DOHH2 (cell line): ENCODE data around the gene RASIP1.

Experiments
- H3F3A ChIP-seq: fragments of 200-600 bp; sonication (generic), shearing (Covaris generic); 2 replicates; pipeline ENCODE4 v1.6.0; 2016; ENCODE audit warnings: antibody characterized with exemption, mild to moderate bottlenecking; ENCODE audit not compliant: control insufficient read depth, insufficient read depth
- H3K27ac ChIP-seq: fragments of 200-600 bp; sonication (generic); 2 replicates; pipeline ENCODE4 v1.5.1; 2014; ENCODE audit warnings: low read depth, mild to moderate bottlenecking, low read length, moderate library complexity
- H3K27me3 ChIP-seq: fragments of 200-600 bp; sonication (generic); 2 replicates; pipeline ENCODE4 v1.6.1; 2014; ENCODE audit warnings: mild to moderate bottlenecking, low read length, mixed read lengths; ENCODE audit not compliant: control insufficient read depth
- H3K36me3 ChIP-seq: fragments of 200-600 bp; sonication (generic); 2 replicates; pipeline ENCODE4 v1.6.1; 2014; ENCODE audit warnings: mild to moderate bottlenecking, low read length, moderate library complexity, mixed read lengths; ENCODE audit not compliant: control insufficient read depth
- H3K4me1 ChIP-seq: fragments of 200-600 bp; sonication (generic); 2 replicates; pipeline ENCODE4 v1.6.1; 2014; ENCODE audit warnings: mild to moderate bottlenecking, low read length, mixed read lengths; ENCODE audit not compliant: control insufficient read depth
- H3K4me2 ChIP-seq: fragments of 200-600 bp; sonication (generic); 2 replicates; pipeline ENCODE4 v1.6.0; 2014; ENCODE audit warnings: mild to moderate bottlenecking, low read length, moderate library complexity
- H3K4me3 ChIP-seq: fragments of 200-600 bp; sonication (generic); 2 replicates; pipeline ENCODE4 v1.5.1; 2014; ENCODE audit warnings: mild to moderate bottlenecking, low read length, mixed read lengths
- H3K79me2 ChIP-seq: fragments of 200-600 bp; sonication (generic); 2 replicates; pipeline ENCODE4 v1.6.1; 2014; ENCODE audit warnings: mild to moderate bottlenecking, low read length, mixed read lengths; ENCODE audit not compliant: control insufficient read depth
- H3K9me2 ChIP-seq: fragments of 200-600 bp; sonication (generic); replicated peaks from 2 replicates; pipeline ENCODE4 v1.6.1; 2014; ENCODE audit warnings: mild to moderate bottlenecking, low read length, mixed read lengths; ENCODE audit not compliant: control insufficient read depth
- H3K9me3 ChIP-seq: fragments of 200-600 bp; sonication (generic); 2 replicates; pipeline ENCODE4 v1.6.1; 2014; ENCODE audit warnings: antibody characterized with exemption, low read length, mixed read lengths; ENCODE audit not compliant: control insufficient read depth, insufficient read depth
- H4K20me1 ChIP-seq: fragments of 200-600 bp; sonication (generic); 2 replicates; pipeline ENCODE4 v1.6.0; 2014; ENCODE audit warnings: low read depth, mild to moderate bottlenecking, antibody characterized with exemption, low read length, moderate library complexity; ENCODE audit not compliant: control insufficient read depth, insufficient read depth
- EZH2phosphoT487 ChIP-seq: fragments of 200-600 bp; sonication (generic); IDR thresholded peaks from 2 replicates; pipeline ENCODE4 v1.6.1; 2017; ENCODE audit warnings: borderline replicate concordance, mild to moderate bottlenecking, antibody characterized with exemption, low read length, moderate library complexity, mixed read lengths
- TF ChIP-seq, protein P1 (sequence below): fragments of 200-600 bp; sonication (generic); IDR thresholded peaks from one replicate; pipeline ENCODE4 v1.5.1; 2014; ENCODE audit warnings: antibody characterized with exemption, mild to moderate bottlenecking, low read depth, low read length; ENCODE audit not compliant: poor library complexity, severe bottlenecking

RASIP1 gene

GRCh38 chr19:48756686-48757085 is 16.3 kb upstream of the RASIP1 start:
- Histone ChIP-seq H3K9me3 (no peaks in the 10 kb centered on the region), H3K36me3 (no peaks in the 10 kb centered on the region), H3K27ac (no peak overlapping the region), H3F3A (0 out of 2 replicates have a peak, but pooled peaks cover 2% of the 10 kb centered on the region), H4K20me1 (no peaks in the 10 kb centered on the region), H3K4me1 (peaks cover 24% of the 10 kb centered on the region), H3K79me2 (no peaks in the 10 kb centered on the region), H3K4me2 (no peak overlapping the region), H3K9me2 (no peaks in the 10 kb centered on the region), H3K4me3 (no peak overlapping the region), H3K27me3 (peaks cover 20% of the 10 kb centered on the region)
- TF ChIP-seq EZH2phosphoT487: no peak
- TF ChIP-seq, protein P1, sequence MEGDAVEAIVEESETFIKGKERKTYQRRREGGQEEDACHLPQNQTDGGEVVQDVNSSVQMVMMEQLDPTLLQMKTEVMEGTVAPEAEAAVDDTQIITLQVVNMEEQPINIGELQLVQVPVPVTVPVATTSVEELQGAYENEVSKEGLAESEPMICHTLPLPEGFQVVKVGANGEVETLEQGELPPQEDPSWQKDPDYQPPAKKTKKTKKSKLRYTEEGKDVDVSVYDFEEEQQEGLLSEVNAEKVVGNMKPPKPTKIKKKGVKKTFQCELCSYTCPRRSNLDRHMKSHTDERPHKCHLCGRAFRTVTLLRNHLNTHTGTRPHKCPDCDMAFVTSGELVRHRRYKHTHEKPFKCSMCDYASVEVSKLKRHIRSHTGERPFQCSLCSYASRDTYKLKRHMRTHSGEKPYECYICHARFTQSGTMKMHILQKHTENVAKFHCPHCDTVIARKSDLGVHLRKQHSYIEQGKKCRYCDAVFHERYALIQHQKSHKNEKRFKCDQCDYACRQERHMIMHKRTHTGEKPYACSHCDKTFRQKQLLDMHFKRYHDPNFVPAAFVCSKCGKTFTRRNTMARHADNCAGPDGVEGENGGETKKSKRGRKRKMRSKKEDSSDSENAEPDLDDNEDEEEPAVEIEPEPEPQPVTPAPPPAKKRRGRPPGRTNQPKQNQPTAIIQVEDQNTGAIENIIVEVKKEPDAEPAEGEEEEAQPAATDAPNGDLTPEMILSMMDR: no peak

DNA sequence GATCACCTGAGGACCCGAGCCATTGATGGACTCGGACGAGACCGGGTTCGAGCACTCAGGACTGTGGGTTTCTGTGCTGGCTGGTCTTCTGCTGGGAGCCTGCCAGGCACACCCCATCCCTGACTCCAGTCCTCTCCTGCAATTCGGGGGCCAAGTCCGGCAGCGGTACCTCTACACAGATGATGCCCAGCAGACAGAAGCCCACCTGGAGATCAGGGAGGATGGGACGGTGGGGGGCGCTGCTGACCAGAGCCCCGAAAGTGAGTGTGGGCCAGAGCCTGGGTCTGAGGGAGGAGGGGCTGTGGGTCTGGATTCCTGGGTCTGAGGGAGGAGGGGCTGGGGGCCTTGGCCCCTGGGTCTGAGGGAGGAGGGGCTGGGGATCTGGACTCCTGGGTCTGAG is 15.8 kb upstream of the RASIP1 start:
- H3K27ac ChIP-seq: no peak overlapping the region
- H3K27me3 ChIP-seq: peaks cover 20% of the 10 kb centered on the region
- TF ChIP-seq, protein P1: no peak
- TF ChIP-seq EZH2phosphoT487: no peak
- no peaks in the 10 kb centered on the region for H3K36me3 ChIP-seq
- H4K20me1 ChIP-seq: no peaks in the 10 kb centered on the region
- H3F3A ChIP-seq: 0 out of 2 replicates have a peak, but pooled peaks cover 2% of the 10 kb centered on the region
- H3K4me2 ChIP-seq: no peak overlapping the region
- peaks cover 27% of the 10 kb centered on the region for H3K4me1 ChIP-seq
- no peaks in the 10 kb centered on the region for H3K9me3 ChIP-seq
- no peak overlapping the region for H3K4me3 ChIP-seq
- no peaks in the 10 kb centered on the region for H3K9me2 ChIP-seq
- no peaks in the 10 kb centered on the region for H3K79me2 ChIP-seq

DNA sequence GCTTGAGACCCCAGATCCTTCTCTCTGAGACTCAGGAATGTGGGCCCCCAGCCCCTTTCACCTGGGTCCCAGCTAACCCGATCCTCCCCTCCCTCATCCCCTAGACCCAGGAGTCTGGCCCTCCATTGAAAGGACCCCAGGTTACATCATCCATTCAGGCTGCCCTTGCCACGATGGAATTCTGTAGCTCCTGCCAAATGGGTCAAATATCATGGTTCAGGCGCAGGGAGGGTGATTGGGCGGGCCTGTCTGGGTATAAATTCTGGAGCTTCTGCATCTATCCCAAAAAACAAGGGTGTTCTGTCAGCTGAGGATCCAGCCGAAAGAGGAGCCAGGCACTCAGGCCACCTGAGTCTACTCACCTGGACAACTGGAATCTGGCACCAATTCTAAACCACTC is 15.4 kb upstream of the RASIP1 start:
- Histone ChIP-seq H3K27ac (no peak overlapping the region), H3K36me3 (no peaks in the 10 kb centered on the region), H3K9me2 (no peaks in the 10 kb centered on the region), H3F3A (0 out of 2 replicates have a peak, but pooled peaks cover 2% of the 10 kb centered on the region), H3K4me2 (no peak overlapping the region), H3K9me3 (no peaks in the 10 kb centered on the region), H3K4me3 (no peak overlapping the region), H4K20me1 (no peaks in the 10 kb centered on the region), H3K79me2 (no peaks in the 10 kb centered on the region), H3K4me1 (peaks cover 27% of the 10 kb centered on the region), H3K27me3 (peaks cover 18% of the 10 kb centered on the region)
- TF ChIP-seq, protein P1: no peak
- TF ChIP-seq EZH2phosphoT487: no peak
